HUES6 (cell line): ENCODE data around the gene WWOX.

Source experiments
- H3K27ac ChIP-seq: 2 replicates; pipeline ENCODE4 v1.7.0; 2013; ENCODE audit warnings: low read depth, mild to moderate bottlenecking, low read length, inconsistent platforms
- H3K27me3 ChIP-seq: 2 replicates; pipeline ENCODE4 v1.6.1; 2013; ENCODE audit warnings: low read length; ENCODE audit not compliant: control insufficient read depth, insufficient read depth
- H3K36me3 ChIP-seq: 2 replicates; pipeline ENCODE4 v1.6.1; 2013; ENCODE audit warnings: low read length; ENCODE audit not compliant: control insufficient read depth, insufficient read depth
- H3K4me1 ChIP-seq: 2 replicates; pipeline ENCODE4 v1.6.1; 2013; ENCODE audit warnings: low read length; ENCODE audit not compliant: control insufficient read depth, insufficient read depth
- H3K4me3 ChIP-seq: 2 replicates; pipeline ENCODE4 v1.5.1; 2013; ENCODE audit warnings: low read depth, low read length
- H3K9ac ChIP-seq: one replicate; pipeline ENCODE4 v1.6.1; 2013; ENCODE audit warnings: mild to moderate bottlenecking, low read length
- H3K9me3 ChIP-seq: 2 replicates; pipeline ENCODE4 v1.6.1; 2013; ENCODE audit warnings: low read depth, low read length; ENCODE audit not compliant: control insufficient read depth, insufficient read depth

Gene WWOX

DNA sequence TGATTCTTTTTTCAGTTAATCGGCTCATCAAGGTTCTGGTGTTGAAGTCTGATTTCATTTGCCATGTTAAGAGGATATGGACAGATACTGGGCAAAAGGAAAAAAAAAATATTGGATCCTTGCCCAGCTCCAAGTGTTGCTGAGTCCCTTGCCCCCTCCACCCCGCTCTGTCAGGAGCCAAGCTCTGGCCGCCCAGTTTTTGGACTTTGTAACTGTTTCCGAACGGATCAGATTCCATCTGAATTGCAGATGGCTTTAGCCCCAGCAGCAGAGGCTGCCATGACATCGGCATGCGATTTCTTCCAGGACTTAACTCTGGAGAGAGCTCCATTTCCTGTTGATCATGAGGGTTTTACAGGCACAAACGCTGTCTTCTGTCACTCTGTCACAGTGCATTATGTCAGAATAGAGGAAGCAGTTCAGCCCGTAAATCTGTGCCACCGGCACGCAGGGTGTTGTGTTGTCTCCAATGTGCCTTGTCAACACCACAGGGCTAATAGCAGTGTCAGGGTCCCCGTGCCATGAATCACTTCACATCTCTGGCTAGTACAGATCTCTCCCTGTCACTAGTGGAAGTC lies 885.5 kb downstream of the WWOX start:
- Histone ChIP-seq H3K9ac (no peak overlapping the region), H3K36me3 (no peaks in the 10 kb centered on the region), H3K4me3 (no peak overlapping the region), H3K27ac (no peak overlapping the region), H3K4me1 (peaks cover 17% of the 10 kb centered on the region), H3K9me3 (no peaks in the 10 kb centered on the region), H3K27me3 (no peaks in the 10 kb centered on the region)

DNA sequence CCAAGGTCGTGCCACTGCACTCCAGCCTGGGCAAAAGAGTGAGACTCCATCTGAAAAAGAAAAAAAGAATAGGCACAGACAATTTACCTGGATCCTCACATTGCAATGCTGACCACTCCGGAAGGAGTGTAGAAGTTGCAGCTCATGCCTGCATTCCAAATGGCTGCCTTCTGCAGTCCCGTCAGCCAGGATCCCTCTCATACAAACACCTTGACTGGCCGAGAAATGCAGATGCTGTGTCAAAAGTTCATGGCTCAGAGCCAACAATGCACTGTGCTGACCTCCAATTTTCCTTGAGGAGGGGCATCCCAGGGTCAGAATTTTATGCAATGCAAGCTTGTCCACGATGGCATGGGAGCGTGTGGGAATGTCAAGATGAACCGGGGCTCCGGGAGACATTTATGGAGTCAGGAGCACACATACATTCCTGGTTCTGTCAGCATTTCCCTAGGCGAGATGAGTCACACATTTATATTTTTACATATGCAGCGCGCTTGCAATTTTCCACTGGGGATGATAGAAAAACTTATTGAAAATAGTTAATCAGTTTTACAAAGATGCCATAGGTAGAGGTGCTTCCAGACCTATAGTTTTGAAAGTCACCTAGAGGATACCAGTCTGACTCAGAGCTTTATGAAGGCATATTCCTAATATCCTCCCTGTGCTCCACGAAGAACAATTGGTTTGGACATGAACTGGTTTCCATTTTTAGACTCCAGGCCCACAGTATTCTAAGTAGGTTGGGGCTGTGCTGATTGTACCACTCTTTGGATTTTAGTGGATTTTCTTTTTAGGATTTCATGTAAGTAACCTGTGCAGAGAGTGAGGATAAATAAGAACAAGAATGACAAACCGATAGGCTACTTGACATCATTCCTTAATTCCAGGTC lies 886.5 kb downstream of the WWOX start:
- Histone ChIP-seq H3K27me3 (no peaks in the 10 kb centered on the region), H3K4me1 (peaks cover 22% of the 10 kb centered on the region), H3K27ac (no peak overlapping the region), H3K36me3 (no peaks in the 10 kb centered on the region), H3K4me3 (no peak overlapping the region), H3K9ac (no peak overlapping the region), H3K9me3 (no peaks in the 10 kb centered on the region)

DNA sequence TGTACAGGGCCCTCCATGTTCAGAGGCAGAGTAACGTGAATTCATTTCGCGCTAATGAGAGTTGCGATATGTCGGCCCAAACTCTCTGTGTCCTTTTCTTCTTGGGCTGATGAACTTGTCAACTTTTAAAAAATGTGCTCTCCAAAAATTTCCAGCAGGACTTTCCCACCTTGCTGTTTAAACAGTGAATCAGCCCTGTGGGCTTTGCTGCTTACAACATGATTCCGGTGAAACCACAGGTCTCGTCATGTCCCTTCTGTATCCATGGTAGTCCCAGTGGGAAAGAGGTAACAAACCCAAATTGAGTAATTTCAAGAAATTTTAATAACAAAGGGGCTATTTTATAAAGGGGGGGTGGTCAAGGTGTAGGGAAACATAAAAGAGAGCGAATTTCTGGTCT lies 888.2 kb downstream of the WWOX start:
- no peak overlapping the region for H3K4me3 ChIP-seq
- H3K27me3 ChIP-seq = no peaks in the 10 kb centered on the region
- no peaks in the 10 kb centered on the region for H3K36me3 ChIP-seq
- peaks cover 23% of the 10 kb centered on the region for H3K4me1 ChIP-seq
- no peak overlapping the region for H3K27ac ChIP-seq
- no peaks in the 10 kb centered on the region for H3K9me3 ChIP-seq
- H3K9ac ChIP-seq = no peak overlapping the region

DNA sequence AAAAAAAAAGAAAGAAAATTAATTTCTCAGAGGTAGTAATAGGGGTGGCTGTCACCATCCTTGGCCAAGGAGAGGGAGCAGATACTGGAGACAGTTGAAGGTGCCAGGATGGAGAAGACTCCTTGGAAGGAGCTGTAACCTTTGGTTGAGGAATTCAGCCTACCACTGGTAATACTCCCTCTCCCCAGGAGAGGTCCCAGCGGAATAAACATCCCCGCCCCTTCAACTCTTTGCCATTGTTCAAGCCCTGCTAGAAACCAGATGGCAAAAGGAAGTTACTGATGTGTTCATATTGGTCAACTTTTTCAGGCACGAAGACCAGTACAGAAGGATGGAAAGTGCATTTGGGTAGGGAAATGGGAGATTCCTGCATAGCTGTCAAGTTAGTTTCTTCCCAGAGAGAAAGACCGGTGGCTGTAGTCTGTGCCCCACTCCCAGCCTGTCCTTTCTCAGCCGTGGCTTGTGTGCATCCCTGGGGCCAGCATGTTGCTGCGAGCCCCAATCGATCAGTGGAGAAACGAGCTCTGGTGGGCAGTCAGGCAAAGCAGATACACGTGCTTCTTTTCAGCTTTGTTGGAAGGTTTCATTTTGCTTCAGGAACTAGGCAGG lies 889.0 kb downstream of the WWOX start:
- Histone ChIP-seq H3K27ac (no peak overlapping the region), H3K4me1 (peaks cover 23% of the 10 kb centered on the region), H3K27me3 (no peaks in the 10 kb centered on the region), H3K36me3 (no peaks in the 10 kb centered on the region), H3K4me3 (no peak overlapping the region), H3K9ac (no peak overlapping the region), H3K9me3 (no peaks in the 10 kb centered on the region)

DNA sequence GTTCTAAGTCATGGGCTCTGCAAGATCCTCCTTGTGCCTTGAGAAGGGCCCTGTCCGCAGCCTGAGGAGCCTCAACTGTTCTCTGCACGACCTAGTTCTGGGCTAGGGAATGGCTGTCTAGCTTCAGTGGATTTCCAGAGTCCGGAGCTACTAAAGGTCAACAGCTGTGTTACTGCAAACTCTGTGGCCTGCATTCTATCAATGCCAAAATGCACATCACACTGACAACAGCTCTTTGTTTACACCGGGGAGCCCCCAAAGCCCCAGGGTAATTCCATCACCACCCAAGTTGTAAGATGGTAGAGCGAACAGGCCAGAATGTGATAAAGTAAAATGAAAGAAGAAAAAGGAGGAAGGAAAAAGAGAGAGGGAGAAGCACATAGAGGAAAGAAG lies 890.9 kb downstream of the WWOX start:
- H3K36me3 ChIP-seq = no peaks in the 10 kb centered on the region
- H3K4me3 ChIP-seq = no peak overlapping the region
- no peaks in the 10 kb centered on the region for H3K27me3 ChIP-seq
- no peak overlapping the region for H3K27ac ChIP-seq
- H3K4me1 ChIP-seq = peaks cover 24% of the 10 kb centered on the region
- no peak overlapping the region for H3K9ac ChIP-seq
- H3K9me3 ChIP-seq = no peaks in the 10 kb centered on the region

DNA sequence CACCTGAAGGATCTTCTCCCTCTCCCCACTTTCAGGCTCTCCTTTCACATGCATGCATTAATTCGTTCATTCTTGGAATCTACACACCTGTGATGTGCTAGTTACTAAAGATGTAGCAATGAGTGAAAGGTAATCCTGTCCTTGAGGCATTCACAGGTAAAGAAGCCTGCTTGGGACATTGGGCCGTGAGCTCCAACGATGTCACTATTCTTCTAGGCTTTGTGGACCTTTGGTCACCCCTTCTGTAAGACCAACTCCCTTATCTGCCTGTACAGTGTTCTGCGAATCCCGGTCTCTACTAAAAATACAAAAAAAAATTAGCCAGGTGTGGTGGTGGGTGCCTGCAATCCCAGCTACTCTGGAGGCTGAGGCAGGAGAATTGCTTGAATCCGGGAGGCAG lies 892.5 kb downstream of the WWOX start:
- Histone ChIP-seq H3K9me3 (no peaks in the 10 kb centered on the region), H3K27me3 (no peaks in the 10 kb centered on the region), H3K27ac (no peak overlapping the region), H3K36me3 (no peaks in the 10 kb centered on the region), H3K4me3 (no peak overlapping the region), H3K4me1 (peaks cover 20% of the 10 kb centered on the region), H3K9ac (no peak overlapping the region)

DNA sequence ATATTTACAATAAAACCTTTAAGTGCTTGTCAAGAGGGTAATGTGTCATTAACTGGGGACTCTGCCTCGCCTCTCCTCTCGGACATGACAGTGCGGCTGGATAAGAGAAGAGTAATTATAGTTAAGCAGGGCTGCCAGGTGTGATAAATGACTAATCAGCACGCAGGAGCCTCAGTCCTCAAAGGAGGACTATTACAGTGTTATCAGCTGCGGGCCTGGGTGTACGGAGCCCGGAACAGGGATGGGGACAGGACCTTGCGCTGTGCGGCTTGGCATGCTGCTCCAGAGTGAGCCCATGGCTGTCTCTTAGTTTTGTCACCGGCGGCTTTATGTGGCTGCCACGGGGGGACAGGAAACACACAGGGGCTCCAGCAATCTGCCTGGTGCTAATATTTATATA lies 893.9 kb downstream of the WWOX start:
- H3K9me3 ChIP-seq = no peaks in the 10 kb centered on the region
- peaks cover 20% of the 10 kb centered on the region for H3K4me1 ChIP-seq
- H3K4me3 ChIP-seq = no peak overlapping the region
- H3K27ac ChIP-seq = no peak overlapping the region
- no peaks in the 10 kb centered on the region for H3K36me3 ChIP-seq
- H3K9ac ChIP-seq = no peak overlapping the region
- H3K27me3 ChIP-seq = no peaks in the 10 kb centered on the region

DNA sequence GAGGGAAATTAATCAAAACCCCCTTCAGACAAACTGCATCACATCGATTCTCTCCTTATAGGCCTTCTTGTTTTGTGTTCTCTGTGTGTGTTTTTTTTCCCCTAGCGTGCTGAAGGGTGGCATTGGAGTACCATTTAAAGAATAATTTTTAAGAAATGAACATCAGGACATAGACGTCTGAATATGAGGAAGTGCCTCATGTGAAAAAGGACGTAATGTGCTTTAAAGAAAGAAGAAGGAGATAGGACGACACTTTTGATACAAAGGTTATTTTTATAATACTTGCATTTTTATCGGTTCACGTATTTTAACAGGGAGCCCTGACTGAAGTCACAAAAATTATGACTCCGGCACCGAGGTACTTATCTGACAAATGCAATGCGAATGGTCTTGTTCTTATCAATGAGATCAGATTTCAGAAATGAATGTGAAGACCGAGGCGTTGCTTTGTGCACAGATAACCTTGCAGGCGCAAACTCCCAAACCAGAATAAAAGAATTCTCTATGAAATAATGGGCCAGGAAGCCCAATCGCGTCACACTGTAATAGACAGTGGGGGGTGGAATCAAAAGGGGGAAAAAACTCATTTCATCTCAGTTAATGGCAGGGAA lies 894.8 kb downstream of the WWOX start:
- H3K4me1 ChIP-seq = peaks cover 15% of the 10 kb centered on the region
- H3K27ac ChIP-seq = no peak overlapping the region
- no peaks in the 10 kb centered on the region for H3K27me3 ChIP-seq
- H3K9me3 ChIP-seq = no peaks in the 10 kb centered on the region
- H3K9ac ChIP-seq = no peak overlapping the region
- no peak overlapping the region for H3K4me3 ChIP-seq
- H3K36me3 ChIP-seq = no peaks in the 10 kb centered on the region

DNA sequence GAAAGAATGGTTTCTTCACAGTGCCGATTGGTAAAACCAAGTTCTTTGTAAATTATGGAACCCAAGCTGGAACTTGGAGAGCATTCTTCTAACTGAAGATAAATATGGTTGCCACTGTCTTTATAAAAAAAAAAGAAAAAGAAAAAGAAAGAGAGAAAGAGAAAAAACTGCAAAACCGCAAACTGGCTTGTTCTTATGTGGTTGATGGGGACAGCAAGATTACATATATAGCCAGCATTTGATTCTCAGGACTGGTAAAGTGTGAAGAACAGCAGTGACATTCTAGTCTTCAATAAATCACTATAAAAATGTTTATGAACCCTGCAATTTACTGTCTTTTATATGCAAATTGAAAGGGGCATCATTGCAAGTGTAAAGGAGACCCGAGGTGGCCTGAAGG lies 896.0 kb downstream of the WWOX start:
- H3K9ac ChIP-seq = no peak overlapping the region
- peaks cover 12% of the 10 kb centered on the region for H3K4me1 ChIP-seq
- H3K27me3 ChIP-seq = no peaks in the 10 kb centered on the region
- H3K36me3 ChIP-seq = no peaks in the 10 kb centered on the region
- no peak overlapping the region for H3K4me3 ChIP-seq
- H3K27ac ChIP-seq = no peak overlapping the region
- no peaks in the 10 kb centered on the region; the same call in 1 of the 2 replicates for H3K9me3 ChIP-seq

DNA sequence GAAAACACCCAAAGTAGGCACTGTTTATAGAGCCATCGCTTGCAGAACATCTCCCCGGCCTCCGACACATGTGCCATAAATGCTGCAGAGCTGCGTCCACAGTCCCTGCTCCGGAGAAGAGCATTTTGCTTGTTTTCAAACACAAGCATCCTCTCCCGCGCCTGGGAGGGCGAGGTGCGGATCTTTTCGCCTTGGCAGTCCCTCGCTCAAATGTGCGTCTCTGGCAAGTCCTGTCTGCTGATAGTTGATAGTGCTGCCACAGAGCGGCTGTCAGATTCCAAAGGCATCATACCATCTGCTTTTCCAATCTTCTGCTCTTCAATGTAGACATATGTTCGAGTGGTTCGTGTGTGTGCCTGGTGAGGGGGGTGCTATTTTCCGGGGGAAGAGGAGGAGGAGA lies 897.3 kb downstream of the WWOX start:
- no peaks in the 10 kb centered on the region for H3K27me3 ChIP-seq
- no peak overlapping the region for H3K4me3 ChIP-seq
- H3K9ac ChIP-seq = no peak overlapping the region
- H3K36me3 ChIP-seq = no peaks in the 10 kb centered on the region
- peaks cover 15% of the 10 kb centered on the region for H3K4me1 ChIP-seq
- no peaks in the 10 kb centered on the region; the same call in 1 of the 2 replicates for H3K9me3 ChIP-seq
- H3K27ac ChIP-seq = no peak overlapping the region

DNA sequence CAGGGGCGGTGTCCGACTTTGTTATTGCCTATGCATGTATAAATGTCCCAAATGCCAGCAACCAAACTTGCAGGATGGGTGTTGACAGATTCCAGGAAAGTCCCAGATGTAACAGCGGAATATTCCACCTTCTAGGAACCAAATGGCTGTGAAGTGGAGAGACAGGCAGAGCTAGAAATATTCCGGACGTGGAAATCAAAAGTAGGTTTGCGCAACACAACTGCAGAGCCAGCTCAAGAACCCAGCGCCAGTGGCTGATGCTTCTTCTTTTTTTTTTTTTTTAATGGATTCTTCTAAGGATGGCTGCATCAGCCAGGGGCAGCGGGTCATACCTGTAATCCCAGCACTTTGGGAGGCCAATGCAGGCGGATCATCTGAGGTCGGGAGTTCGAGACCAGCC lies 899.4 kb downstream of the WWOX start:
- H3K9ac ChIP-seq = no peak overlapping the region
- H3K4me3 ChIP-seq = no peak overlapping the region

More for the DNA sequence above, 899.4 kb downstream of the WWOX start:
- H3K27me3 ChIP-seq = no peaks in the 10 kb centered on the region
- H3K9me3 ChIP-seq = no peaks in the 10 kb centered on the region; the same call in 1 of the 2 replicates
- H3K4me1 ChIP-seq = peaks cover 15% of the 10 kb centered on the region
- H3K36me3 ChIP-seq = no peaks in the 10 kb centered on the region
- no peak overlapping the region for H3K27ac ChIP-seq
